WI38 (cell line): ENCODE results near the gene GXYLT1.

Experiments
- H3K4me3 ChIP-seq: 2 replicates; pipeline ENCODE4 v1.5.1; 2011; ENCODE audit warnings: low read depth, mild to moderate bottlenecking, control low read depth, low read length
- CTCF ChIP-seq: IDR thresholded peaks from 2 replicates; pipeline ENCODE4 v1.5.1; 2012; ENCODE audit warnings: low read depth, mild to moderate bottlenecking, control low read depth, low read length

GXYLT1 gene

GRCh38 chr12:42145197-42145549 is 499 bp upstream of the GXYLT1 start:
- peak overlapping the region; percentile 72 for H3K4me3 ChIP-seq
- no peak for TF ChIP-seq CTCF

GRCh38 chr12:42144158-42144407 is 591 bp downstream of the GXYLT1 start:
- no peak for TF ChIP-seq CTCF
- peak overlapping the region; percentile 72 for H3K4me3 ChIP-seq

- no peak for TF ChIP-seq CTCF
- peak overlapping the region; percentile 72 for H3K4me3 ChIP-seq
Observed at GRCh38 chr12:42143452-42144157, 1.1 kb downstream of the GXYLT1 start.

- H3K4me3 ChIP-seq: no peak overlapping the region
- TF ChIP-seq CTCF: no peak
Observed at GRCh38 chr12:42141981-42142606, 2.6 kb downstream of the GXYLT1 start.

GRCh38 chr12:42140901-42141300 is 3.8 kb downstream of the GXYLT1 start:
- no peak for TF ChIP-seq CTCF
- no peak overlapping the region for H3K4me3 ChIP-seq

- H3K4me3 ChIP-seq: no peak overlapping the region
- no peak for TF ChIP-seq CTCF
Observed at GRCh38 chr12:42135259-42135814, 9.3 kb downstream of the GXYLT1 start.

- peak overlapping the region; percentile 17; the same call in 1 of the 2 replicates for H3K4me3 ChIP-seq
- no peak for TF ChIP-seq CTCF
Observed at GRCh38 chr12:42130672-42131402, 13.8 kb downstream of the GXYLT1 start.
